Body of pancreas (tissue), 4 donors: ENCODE measurements around the gene NTRK2.

Experiments
- CTCF ChIP-seq, 7 experiments: fragments of 450-650 bp in 4 of 7; fragments of 200-600 bp in 3 of 7; sonication (generic) in 3 of 7; IDR thresholded peaks; one replicate each; pipeline ENCODE4 v1.5.1; 2016 to 2019; ENCODE audit warnings: antibody characterized with exemption in 7 of 7
- POLR2A ChIP-seq, 3 donors: fragments of 450-650 bp; IDR thresholded peaks; one replicate each; pipeline ENCODE4 v1.6.1; 2016; ENCODE audit warnings: antibody characterized with exemption in 3 of 3, mild to moderate bottlenecking in 2 of 3

GRCh38 chr9:85008215-85008614 lies 338.7 kb downstream of the NTRK2 start:
- TF ChIP-seq CTCF (IDR thresholded peaks at IDR 0.05): no peak
- no peak for TF ChIP-seq POLR2A (IDR thresholded peaks at IDR 0.05)
